NCI-H460 (cell line): ENCODE results near the gene ZIC4. TPM values are rescaled to one million over a fixed set of nuclear protein-coding genes. Genes with fewer than 3 reads are reported as not detected.

Experiments used
- DNase-seq: peaks from one replicate; pipeline ENCODE4 v3.0.0-alpha.2; 2016; ENCODE audit warnings: low read depth; ENCODE audit errors: extremely low read depth
- total RNA-seq: library from RNA; depleted of rRNA; stranded (reverse); fragments of >200 nt; shearing (Covaris generic); gene quantifications from 2 replicates; pipeline ENCODE4 v1.2.3, GENCODE V29; 2014; rRNA removed

Gene ZIC4
- total RNA-seq, 1 experiment from 2014 or later: not detected

- DNase-seq: no peak
Measured at GRCh38 chr3:147358144-147358992, 48.0 kb downstream of the ZIC4 start.

DNA sequence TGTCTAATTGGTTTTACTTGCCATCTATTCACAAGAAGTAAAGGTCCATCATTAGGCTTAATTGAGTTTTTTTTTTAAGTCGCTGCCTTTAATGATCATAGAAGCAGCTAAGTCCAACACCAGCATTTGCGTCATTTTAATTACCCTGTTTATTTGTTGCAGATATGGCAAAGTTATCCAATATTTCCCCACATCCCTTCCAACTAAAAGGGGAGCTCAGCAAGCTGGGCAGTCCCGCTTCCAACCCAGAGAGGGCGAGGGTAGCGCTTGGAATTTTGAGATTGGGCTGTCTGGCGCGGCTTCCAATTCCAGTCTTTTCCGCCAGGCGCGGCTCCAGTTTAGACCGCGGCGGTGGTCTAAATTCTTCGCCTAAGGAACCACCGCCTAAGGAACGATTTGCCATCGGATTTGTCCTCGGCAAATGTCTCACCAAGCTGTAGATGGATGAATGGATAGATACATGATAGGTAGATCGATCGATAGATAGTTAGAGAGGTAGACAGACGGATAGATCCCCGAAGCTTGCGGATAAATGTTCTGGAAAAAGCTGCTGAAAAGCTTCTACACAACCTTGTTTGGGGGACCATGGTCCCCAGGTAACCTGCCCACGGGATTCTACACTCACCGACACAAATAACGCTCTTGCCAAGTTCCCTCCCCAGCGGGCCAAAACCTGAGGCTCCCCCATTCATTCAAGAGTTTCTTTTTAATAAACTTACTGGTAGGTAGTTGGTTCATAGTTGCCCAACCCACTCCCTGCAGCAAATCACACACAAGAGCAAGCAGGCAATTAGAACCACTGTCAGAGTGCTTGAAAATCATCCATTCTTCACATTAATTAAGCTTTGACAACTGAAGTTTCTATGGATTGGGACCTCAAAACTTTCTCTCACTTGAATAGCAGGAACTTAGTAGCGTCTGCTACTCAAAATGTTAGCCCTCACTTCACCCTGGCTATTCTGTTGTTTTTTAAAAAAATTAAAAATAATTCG lies 49.1 kb downstream of the ZIC4 start:
- no peak for DNase-seq

DNA sequence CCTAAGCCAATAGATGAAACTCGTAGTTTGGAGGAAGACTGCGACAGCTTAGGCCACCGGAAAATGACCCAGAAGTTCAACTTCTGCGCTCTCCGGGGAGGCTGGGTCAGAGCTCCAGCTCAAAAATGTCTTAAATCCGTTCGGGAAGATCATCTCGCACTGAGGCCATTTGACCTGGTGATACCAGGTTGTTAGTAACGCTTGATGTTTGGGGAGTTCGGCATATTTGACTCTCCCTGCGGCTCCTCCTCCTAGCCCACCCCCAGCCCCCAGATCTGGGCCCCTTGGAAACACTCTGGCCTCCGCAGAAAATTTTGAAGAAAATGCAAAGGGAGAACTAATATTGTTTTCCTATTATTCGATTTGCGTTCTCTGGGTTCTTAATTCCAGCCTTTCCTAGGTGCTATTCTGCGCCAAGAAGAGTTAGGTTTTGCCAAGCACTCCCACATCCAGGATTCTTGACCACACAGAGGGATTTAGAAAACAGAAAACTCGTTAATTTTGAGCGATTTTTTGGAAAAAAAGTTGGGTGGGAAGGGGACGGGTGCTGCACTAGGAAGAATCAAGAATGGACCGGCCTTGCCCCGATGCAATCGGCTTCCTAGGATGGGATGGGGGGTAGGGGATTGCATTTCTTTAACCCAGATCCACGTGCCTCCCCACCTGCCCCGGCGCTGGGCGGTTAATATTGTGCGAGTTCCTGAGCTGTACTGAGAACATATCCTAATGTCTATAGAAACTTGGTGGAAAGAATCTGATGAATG lies 50.0 kb downstream of the ZIC4 start:
- DNase-seq: no peak

GRCh38 chr3:147355753-147356090 lies 50.6 kb downstream of the ZIC4 start:
- no peak for DNase-seq

DNA sequence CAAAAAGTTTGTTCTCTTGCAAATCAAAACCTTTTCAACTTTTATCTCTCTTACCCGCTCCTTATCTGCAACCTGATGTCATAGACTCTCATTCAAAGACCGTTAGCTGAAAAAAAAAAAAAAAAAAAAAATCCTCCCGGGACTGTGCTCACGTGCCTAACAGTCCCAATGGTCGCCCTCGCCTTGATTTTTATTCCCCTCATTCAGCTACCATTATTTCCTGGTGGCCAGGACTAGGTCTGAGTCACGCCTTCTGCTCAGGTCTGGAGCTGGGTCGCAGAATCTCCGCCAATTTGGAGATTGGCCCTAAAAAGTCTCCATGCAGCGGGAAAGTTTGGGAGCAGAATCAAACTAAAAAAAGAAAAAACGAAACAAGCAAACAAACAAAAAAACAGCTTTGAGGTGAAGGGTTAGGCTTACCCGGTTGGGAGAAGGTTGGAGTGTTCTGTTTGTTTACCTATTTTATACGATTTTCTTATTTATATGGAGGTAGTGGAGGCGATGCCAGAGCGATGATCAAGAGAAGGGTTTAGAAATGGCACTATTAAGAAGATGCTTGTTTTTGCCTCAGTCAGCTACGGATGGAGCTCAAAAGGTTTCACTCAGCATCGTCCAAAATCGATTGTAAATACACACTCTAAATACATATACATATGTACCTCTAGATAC lies 51.1 kb downstream of the ZIC4 start:
- no peak for DNase-seq

GRCh38 chr3:147354623-147355022 lies 51.7 kb downstream of the ZIC4 start:
- no peak for DNase-seq

- DNase-seq: no peak
Measured at GRCh38 chr3:147351301-147351700, 55.0 kb downstream of the ZIC4 start.

DNA sequence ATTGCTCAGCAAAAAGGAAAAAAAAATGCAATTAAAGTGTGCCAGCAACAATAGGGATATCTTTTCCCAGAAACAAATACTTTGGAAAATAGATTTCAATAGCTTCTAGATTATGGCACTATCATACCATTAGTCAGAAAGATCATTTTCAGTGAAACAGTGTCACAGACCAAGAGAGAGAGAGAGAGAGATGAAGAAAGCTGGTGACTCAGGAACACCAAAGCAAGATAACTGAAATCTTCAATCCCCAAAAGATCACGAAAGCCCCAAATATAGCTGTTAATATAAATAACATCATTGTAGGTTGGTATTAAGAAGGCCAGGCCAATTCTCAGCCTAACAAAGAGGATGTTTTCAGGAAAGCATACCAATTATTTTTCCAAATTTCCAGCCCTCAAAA lies 57.4 kb downstream of the ZIC4 start:
- DNase-seq: no peak

GRCh38 chr3:147343926-147344325 lies 62.4 kb downstream of the ZIC4 start:
- DNase-seq: no peak

- no peak for DNase-seq
Measured at GRCh38 chr3:147341727-147342126, 64.6 kb downstream of the ZIC4 start.

GRCh38 chr3:147336543-147337278 lies 69.6 kb downstream of the ZIC4 start:
- DNase-seq: no peak

Other genes starting within 250 kb of the ZIC4 start
- gene ZIC1, start 2.8 kb upstream of the ZIC4 start, total RNA-seq: not detected in 2 replicates